Fibroblast of lung (primary cell): Measurements from ENCODE around the gene LRMDA. TPM values are rescaled to one million over a fixed set of nuclear protein-coding genes. Genes with fewer than 3 reads are reported as not detected.

Source experiments
- DNase-seq, 2 donors: peaks; one replicate each; pipeline versions ENCODE4 v3.0.0 to v3.0.0-alpha.2; 2010; ENCODE audit warnings: low read depth in 2 of 2
- H2AFZ ChIP-seq: 2 replicates; pipeline ENCODE4 v1.5.1; 2012; ENCODE audit warnings: low read length, control low read depth, inconsistent platforms
- H3K27ac ChIP-seq: 2 replicates; pipeline ENCODE4 v1.5.1; 2011; ENCODE audit warnings: low read length, control low read depth; ENCODE audit not compliant: insufficient read depth
- H3K27me3 ChIP-seq: 2 replicates; pipeline ENCODE4 v1.5.1; 2011; ENCODE audit warnings: mild to moderate bottlenecking, low read length; ENCODE audit not compliant: control insufficient read depth, insufficient read depth
- H3K36me3 ChIP-seq: 2 replicates; pipeline ENCODE4 v1.5.1; 2011; ENCODE audit warnings: low read length; ENCODE audit not compliant: control insufficient read depth, insufficient read depth
- H3K4me1 ChIP-seq: 2 replicates; pipeline ENCODE4 v1.5.1; 2011; ENCODE audit warnings: low read length; ENCODE audit not compliant: control insufficient read depth, insufficient read depth; ENCODE audit errors: extremely low read depth
- H3K4me2 ChIP-seq: 2 replicates; pipeline ENCODE4 v1.5.1; 2011; ENCODE audit warnings: low read length, control low read depth; ENCODE audit not compliant: insufficient read depth; ENCODE audit errors: extremely low read depth
- H3K4me3 ChIP-seq, 4 experiments: fragments of 200-600 bp in 1 of 4; sonication (generic) in 1 of 4; replicated peaks in 1 of 4; 2 replicates each; pipeline ENCODE4 v1.5.1; 2011 to 2016; ENCODE audit warnings: low read length in 4 of 4, low read depth in 3 of 4, mild to moderate bottlenecking in 3 of 4, control low read depth in 2 of 4, inconsistent platforms in 1 of 4, mixed read lengths in 1 of 4; ENCODE audit not compliant: insufficient read depth in 1 of 4; ENCODE audit errors: control extremely low read depth in 1 of 4
- H3K79me2 ChIP-seq: 2 replicates; pipeline ENCODE4 v1.5.1; 2012; ENCODE audit warnings: mild to moderate bottlenecking, low read length, inconsistent platforms; ENCODE audit not compliant: control insufficient read depth, insufficient read depth
- H3K9ac ChIP-seq: 2 replicates; pipeline ENCODE4 v1.5.1; 2011; ENCODE audit warnings: mild to moderate bottlenecking, low read length, control low read depth; ENCODE audit not compliant: insufficient read depth
- H3K9me3 ChIP-seq: 2 replicates; pipeline ENCODE4 v1.5.1; 2012; ENCODE audit warnings: low read depth, low read length; ENCODE audit not compliant: control insufficient read depth, insufficient read depth
- H4K20me1 ChIP-seq: 2 replicates; pipeline ENCODE4 v1.5.1; 2011; ENCODE audit warnings: low read length; ENCODE audit not compliant: control insufficient read depth, insufficient read depth; ENCODE audit errors: extremely low read depth
- EZH2 ChIP-seq: IDR thresholded peaks from 2 replicates; pipeline ENCODE4 v1.5.1; 2012; ENCODE audit warnings: low read length, control low read depth, mild to moderate bottlenecking; ENCODE audit errors: missing control alignments
- polyA plus RNA-seq, 2 donors: library from polyadenylated mRNA; depleted of rRNA in 1 of 2; stranded (reverse) in 1 of 2; unstranded in 1 of 2; fragments of >200 nt; gene quantifications; 2 replicates each; pipeline ENCODE4 v1.2.1, GENCODE V29; 2011 to 2012; ENCODE audit warnings: missing spikeins in 1 of 2
- total RNA-seq: library from RNA; depleted of rRNA; stranded (reverse); fragments of >200 nt; gene quantifications from 2 replicates; pipeline ENCODE4 v1.2.1, GENCODE V29; 2014
- TF ChIP-seq, protein P1 (sequence below), 2 donors: IDR thresholded peaks in 1 of 2; conservative IDR thresholded peaks in 1 of 2; 1 replicate in 1 of 2; 2 replicates in 1 of 2; pipeline ENCODE4 v1.5.1; 2011 to 2012; ENCODE audit warnings: low read length in 2 of 2, control low read depth in 1 of 2, inconsistent platforms in 1 of 2, low read depth in 1 of 2, mild to moderate bottlenecking in 1 of 2

Gene LRMDA
- total and polyA plus RNA-seq, 2 donors (not counting 1 experiment from before 2014, with no cell fraction given): 1.7 to 2.0 TPM

DNA sequence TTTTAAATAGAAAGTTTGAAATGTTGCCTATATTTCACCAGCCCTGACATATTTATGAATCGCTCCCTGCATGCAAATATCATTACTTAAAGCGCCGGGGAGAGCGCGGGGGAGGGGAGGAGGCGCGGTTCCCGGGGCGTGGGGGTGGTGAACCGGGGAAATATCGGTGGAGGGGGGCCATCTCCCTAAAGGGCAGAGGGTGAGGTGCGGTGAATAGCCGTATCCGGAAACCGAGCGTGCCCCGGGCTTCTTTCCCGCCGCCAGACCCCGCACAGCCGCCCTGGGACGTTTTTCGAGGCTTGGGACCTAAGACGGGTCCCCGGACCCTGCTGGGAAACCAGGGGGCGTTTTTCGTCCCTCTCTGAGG lies 22.9 kb upstream of the LRMDA start:
- H3K4me2 ChIP-seq: peak overlapping the region; percentile 87
- H3K79me2 ChIP-seq: no peaks in the 10 kb centered on the region
- no peaks in the 10 kb centered on the region for H4K20me1 ChIP-seq
- no peak overlapping the region for H2AFZ ChIP-seq
- no peaks in the 10 kb centered on the region for H3K4me1 ChIP-seq
- H3K9me3 ChIP-seq: no peaks in the 10 kb centered on the region
- H3K4me3 ChIP-seq: peak overlapping the region; percentile 57 to 80 (median 66)
- DNase-seq: no peak
- no peak overlapping the region for H3K27ac ChIP-seq
- H3K9ac ChIP-seq: no peak overlapping the region
- TF ChIP-seq, protein P1, sequence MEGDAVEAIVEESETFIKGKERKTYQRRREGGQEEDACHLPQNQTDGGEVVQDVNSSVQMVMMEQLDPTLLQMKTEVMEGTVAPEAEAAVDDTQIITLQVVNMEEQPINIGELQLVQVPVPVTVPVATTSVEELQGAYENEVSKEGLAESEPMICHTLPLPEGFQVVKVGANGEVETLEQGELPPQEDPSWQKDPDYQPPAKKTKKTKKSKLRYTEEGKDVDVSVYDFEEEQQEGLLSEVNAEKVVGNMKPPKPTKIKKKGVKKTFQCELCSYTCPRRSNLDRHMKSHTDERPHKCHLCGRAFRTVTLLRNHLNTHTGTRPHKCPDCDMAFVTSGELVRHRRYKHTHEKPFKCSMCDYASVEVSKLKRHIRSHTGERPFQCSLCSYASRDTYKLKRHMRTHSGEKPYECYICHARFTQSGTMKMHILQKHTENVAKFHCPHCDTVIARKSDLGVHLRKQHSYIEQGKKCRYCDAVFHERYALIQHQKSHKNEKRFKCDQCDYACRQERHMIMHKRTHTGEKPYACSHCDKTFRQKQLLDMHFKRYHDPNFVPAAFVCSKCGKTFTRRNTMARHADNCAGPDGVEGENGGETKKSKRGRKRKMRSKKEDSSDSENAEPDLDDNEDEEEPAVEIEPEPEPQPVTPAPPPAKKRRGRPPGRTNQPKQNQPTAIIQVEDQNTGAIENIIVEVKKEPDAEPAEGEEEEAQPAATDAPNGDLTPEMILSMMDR (conservative IDR thresholded peaks at IDR 0.05 in 1 of 2, IDR thresholded peaks at IDR 0.05 in 1 of 2; ENCODE audit: low read depth in 1 of 2, low read length in 2 of 2): no peak
- no peak for TF ChIP-seq EZH2
- H3K36me3 ChIP-seq: no peaks in the 10 kb centered on the region
- H3K27me3 ChIP-seq: peaks cover 5% of the 10 kb centered on the region

DNA sequence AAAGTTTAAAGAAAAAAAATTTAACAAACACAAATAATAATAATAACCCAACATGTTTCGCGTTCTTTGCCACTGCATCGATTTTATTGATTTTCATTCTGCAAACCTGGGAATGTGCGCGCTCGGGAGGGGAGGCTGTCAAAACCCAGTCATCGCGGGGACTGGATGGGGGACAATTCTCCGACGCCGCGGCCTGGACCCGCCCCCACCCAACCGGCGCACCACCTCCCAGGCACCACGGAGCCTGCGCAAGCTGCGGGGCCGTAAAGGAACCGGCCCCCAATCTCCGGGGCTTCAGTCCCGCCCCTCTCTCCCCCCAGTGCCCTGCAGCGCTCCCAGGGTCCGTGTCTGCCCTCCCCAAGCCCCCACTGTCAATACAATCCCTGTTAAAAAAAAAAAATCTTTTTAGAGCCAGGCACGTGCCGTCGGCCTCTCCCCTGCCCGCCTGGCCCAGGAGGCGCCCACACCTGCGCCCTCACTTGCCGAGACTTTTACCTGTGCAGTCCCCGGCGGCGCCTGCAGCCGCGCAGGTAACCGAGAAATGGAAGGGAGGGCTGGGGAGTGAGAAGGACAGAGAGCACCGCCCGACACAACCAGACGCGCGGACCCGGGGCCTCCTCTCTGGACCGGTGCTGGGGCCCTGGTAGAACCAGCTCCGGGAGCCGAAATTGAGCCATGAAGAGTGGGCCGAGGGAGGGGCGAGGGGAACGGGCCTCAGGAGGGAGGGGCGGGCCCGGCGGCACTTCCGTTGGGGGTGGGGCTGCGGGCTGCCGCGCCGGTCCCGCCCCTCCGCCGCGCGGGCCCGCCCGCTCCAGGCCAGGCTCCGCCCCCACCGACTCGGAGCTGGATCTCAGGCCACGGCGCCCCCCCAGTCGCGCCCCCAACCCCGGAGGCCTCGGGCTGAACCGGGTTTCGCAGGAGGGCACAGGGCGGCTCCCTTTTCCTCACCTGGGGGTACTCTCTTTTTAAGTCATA lies 22.2 kb upstream of the LRMDA start:
- H4K20me1 ChIP-seq: no peaks in the 10 kb centered on the region
- peak overlapping the region; percentile 34 for H2AFZ ChIP-seq

More for the DNA sequence above, 22.2 kb upstream of the LRMDA start:
- peak in 1 of 2 donors; percentile 42 for DNase-seq
- Histone ChIP-seq H3K27ac (no peak overlapping the region), H3K4me2 (peak overlapping the region; percentile 87), H3K27me3 (peaks cover 5% of the 10 kb centered on the region), H3K4me1 (no peaks in the 10 kb centered on the region), H3K9ac (peak overlapping the region; percentile 69), H3K4me3 (peak overlapping the region; percentile 57 to 80 (median 66)), H3K79me2 (no peaks in the 10 kb centered on the region), H3K36me3 (no peaks in the 10 kb centered on the region), H3K9me3 (no peaks in the 10 kb centered on the region)
- no peak for TF ChIP-seq EZH2
- TF ChIP-seq, protein P1 (conservative IDR thresholded peaks at IDR 0.05 in 1 of 2, IDR thresholded peaks at IDR 0.05 in 1 of 2; ENCODE audit: low read depth in 1 of 2, low read length in 2 of 2): no peak
